Activated CD8-positive, alpha-beta T cell treated with anti-CD3 and anti-CD28 coated beads, Interleukin-2, amount 10 ng/mL, durations not matched to agents 7 days and 5 days (primary cell): ENCODE results near the gene SLC39A11. TPM values are rescaled to one million over a fixed set of nuclear protein-coding genes. Genes with fewer than 3 reads are reported as not detected.

Experiments
- ATAC-seq: fragments of 150-1000 bp; cut with Tn5 transposase; one replicate; pipeline ENCODE4 v1.10.0; 2021; ENCODE audit warnings: moderate library complexity
- CTCF ChIA-PET: fragments of 350-600 bp; sonication (Branson Sonifier 250); formaldehyde crosslinking; loops from one replicate; lab custom pipeline; 2021; ENCODE audit warnings: antibody characterized with exemption; lab: Charles Lee
- POLR2A ChIA-PET: fragments of 350-600 bp; sonication (Branson Sonifier 250); formaldehyde crosslinking; loops from one replicate; lab custom pipeline; 2021; ENCODE audit warnings: antibody characterized with exemption; lab: Charles Lee
- DNase-seq: peaks from one replicate; pipeline ENCODE4 v3.0.0-alpha.2; 2020
- H3K27ac Mint-ChIP-seq: one replicate; pipeline ENCODE4 v1.8.0; 2021; ENCODE audit warnings: mild to moderate bottlenecking, mixed read lengths
- H3K27me3 Mint-ChIP-seq: one replicate; pipeline ENCODE4 v1.8.0; 2021; ENCODE audit warnings: low read depth, mixed read lengths
- H3K36me3 Mint-ChIP-seq: one replicate; pipeline ENCODE4 v1.8.0; 2021; ENCODE audit warnings: low read depth, mixed read lengths
- H3K4me1 Mint-ChIP-seq: one replicate; pipeline ENCODE4 v1.8.0; 2021; ENCODE audit warnings: low read depth, mixed read lengths
- H3K4me3 Mint-ChIP-seq: one replicate; pipeline ENCODE4 v1.8.0; 2021; ENCODE audit warnings: mild to moderate bottlenecking, mixed read lengths
- H3K9me3 Mint-ChIP-seq: one replicate; pipeline ENCODE4 v1.8.0; 2022; ENCODE audit warnings: mixed read lengths; ENCODE audit not compliant: insufficient read depth
- total RNA-seq, 2 experiments: library from RNA; stranded (reverse); gene quantifications; one replicate each; pipeline ENCODE4 v1.2.3, GENCODE V29; 2021

SLC39A11 gene
- total RNA-seq, 2 experiments from 2014 or later: 20.2 to 20.5 TPM

DNA sequence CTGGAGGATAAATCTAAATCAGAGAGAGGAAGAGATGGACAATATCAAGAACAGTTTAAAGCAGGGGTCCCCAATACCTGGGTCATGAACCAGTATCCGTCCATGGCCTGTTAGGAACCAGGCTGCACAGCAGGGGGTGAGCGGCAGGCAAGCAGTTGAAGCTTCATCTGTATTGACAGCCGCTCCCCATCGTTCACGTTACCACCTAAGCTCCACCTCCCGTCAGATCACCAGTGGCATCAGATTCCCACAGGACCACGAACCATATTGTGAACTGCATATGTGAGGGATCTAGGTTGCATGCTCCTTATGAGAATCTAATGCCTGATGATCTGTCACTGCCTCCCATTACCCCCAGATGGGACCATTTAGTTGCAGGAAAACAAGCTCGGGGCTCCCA, 226.5 kb downstream of the SLC39A11 start:
- Mint-ChIP-seq H3K27ac (no peak overlapping the region), H3K27me3 (no peaks in the 10 kb centered on the region), H3K4me1 (no peaks in the 10 kb centered on the region), H3K4me3 (no peak overlapping the region), H3K9me3 (no peaks in the 10 kb centered on the region), H3K36me3 (no peaks in the 10 kb centered on the region)
- POLR2A ChIA-PET: no interaction called here
- no peak for DNase-seq
- ATAC-seq: no peak
- CTCF ChIA-PET: interaction anchor here (1.2 to 1.8 kb wide), 2 partner anchors 139 to 309 kb away, joined by 3 to 5 read pairs; no protein-coding TSS in a partner anchor

GRCh38 chr17:72863526-72864211, 228.8 kb downstream of the SLC39A11 start:
- H3K27ac Mint-ChIP-seq: no peak overlapping the region
- no peaks in the 10 kb centered on the region for H3K27me3 Mint-ChIP-seq
- ChIA-PET POLR2A (no interaction called here), CTCF (no interaction called here)
- H3K4me3 Mint-ChIP-seq: no peak overlapping the region
- H3K4me1 Mint-ChIP-seq: no peaks in the 10 kb centered on the region
- no peaks in the 10 kb centered on the region for H3K9me3 Mint-ChIP-seq
- no peak for DNase-seq
- ATAC-seq: no peak
- H3K36me3 Mint-ChIP-seq: no peaks in the 10 kb centered on the region

DNA sequence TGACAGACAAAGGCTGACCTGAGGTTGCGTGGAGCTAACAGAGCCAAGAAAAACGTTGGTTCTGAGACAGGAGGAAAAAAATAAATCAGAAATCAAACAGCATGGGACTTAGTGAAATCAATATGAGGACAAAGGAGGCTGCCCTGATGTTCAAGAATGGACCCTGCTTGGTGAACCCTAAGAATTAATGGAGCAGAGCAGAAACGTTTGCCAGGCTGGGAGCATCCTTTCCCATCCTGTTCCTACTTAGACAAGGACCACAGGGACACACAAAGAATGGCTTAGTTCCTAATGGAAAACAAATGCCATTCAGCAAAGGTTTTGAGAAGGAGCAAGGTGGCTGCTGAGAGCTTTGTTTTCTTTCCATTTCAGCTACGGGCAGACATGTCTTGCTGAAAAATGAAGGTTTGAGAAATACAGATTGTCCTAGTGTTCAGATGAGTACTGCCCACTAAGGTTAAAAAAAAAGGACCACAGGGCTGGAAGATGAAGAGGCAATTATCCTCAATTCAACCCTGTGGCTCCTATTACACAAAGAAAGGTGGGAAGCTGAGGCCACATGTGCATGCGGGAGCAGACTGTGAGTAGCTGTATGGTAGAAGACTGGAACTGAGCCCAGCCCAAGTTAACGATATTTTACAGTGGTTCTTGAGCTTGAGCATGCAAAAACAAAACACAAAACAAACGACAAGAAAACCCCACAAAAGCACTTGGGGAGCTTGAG, 230.1 kb downstream of the SLC39A11 start:
- Mint-ChIP-seq H3K4me3 (no peak overlapping the region), H3K36me3 (no peaks in the 10 kb centered on the region), H3K9me3 (no peaks in the 10 kb centered on the region), H3K27me3 (no peaks in the 10 kb centered on the region), H3K4me1 (no peaks in the 10 kb centered on the region), H3K27ac (no peak overlapping the region)
- CTCF ChIA-PET: no interaction called here
- POLR2A ChIA-PET: no interaction called here
- no peak for ATAC-seq
- no peak for DNase-seq

GRCh38 chr17:72861811-72862210, 230.7 kb downstream of the SLC39A11 start:
- DNase-seq (no peak), ATAC-seq (no peak)
- Mint-ChIP-seq H3K4me1 (no peaks in the 10 kb centered on the region), H3K4me3 (no peak overlapping the region), H3K27me3 (no peaks in the 10 kb centered on the region), H3K27ac (no peak overlapping the region), H3K9me3 (no peaks in the 10 kb centered on the region), H3K36me3 (no peaks in the 10 kb centered on the region)
- ChIA-PET CTCF (no interaction called here), POLR2A (no interaction called here)

GRCh38 chr17:72860778-72861177, 231.7 kb downstream of the SLC39A11 start:
- Mint-ChIP-seq H3K4me3 (no peak overlapping the region), H3K27me3 (no peaks in the 10 kb centered on the region)
- POLR2A ChIA-PET: no interaction called here

DNA sequence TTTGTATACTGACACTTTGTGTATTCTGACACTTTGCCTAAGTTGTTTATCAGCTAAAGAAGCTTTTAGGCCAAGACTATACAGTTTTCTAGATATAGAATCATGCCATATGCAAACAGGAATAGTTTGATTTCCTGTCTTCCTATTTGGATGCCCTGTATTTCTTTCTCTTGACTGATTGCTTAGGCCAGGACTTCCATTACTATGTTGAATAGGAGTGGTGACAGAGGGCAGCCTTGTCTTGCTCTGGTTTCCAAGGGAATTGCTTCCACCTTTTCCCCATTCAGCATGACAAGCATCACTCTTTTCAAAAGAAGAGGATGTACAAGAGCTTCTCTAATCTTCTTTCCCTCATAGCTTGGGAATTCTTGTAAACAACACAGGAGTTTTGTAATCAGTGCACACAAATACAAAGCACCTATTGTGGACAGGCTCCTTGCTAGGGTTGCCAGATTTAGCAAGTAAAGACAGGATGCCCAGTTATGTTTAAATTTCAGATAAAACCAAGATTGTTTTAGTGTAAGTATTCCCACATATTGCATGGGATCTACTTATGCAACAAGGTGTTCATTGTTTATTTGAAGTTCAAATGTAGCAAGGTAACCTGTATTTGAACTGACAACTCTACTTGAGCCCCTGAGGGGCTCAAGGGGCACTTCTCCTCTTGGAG, 233.5 kb downstream of the SLC39A11 start:
- no peaks in the 10 kb centered on the region for H3K36me3 Mint-ChIP-seq
- H3K27me3 Mint-ChIP-seq: no peaks in the 10 kb centered on the region
- ChIA-PET POLR2A (no interaction called here), CTCF (interaction anchor here (1.5 kb wide), 1 partner anchor 302 kb away, joined by 3 read pairs; no protein-coding TSS in a partner anchor)
- no peak overlapping the region for H3K4me3 Mint-ChIP-seq
- no peaks in the 10 kb centered on the region for H3K9me3 Mint-ChIP-seq
- H3K27ac Mint-ChIP-seq: no peak overlapping the region
- no peak for ATAC-seq
- no peak for DNase-seq
- H3K4me1 Mint-ChIP-seq: no peaks in the 10 kb centered on the region

More at GRCh38 chr17:72860778-72861177, 231.7 kb downstream of the SLC39A11 start:
- Mint-ChIP-seq H3K36me3 (no peaks in the 10 kb centered on the region), H3K27ac (no peak overlapping the region), H3K4me1 (no peaks in the 10 kb centered on the region), H3K9me3 (no peaks in the 10 kb centered on the region)
- CTCF ChIA-PET: no interaction called here
- ATAC-seq (no peak), DNase-seq (no peak)

- peaks cover 2% of the 10 kb centered on the region for H3K36me3 Mint-ChIP-seq
- ChIA-PET POLR2A (no interaction called here), CTCF (no interaction called here)
- H3K4me1 Mint-ChIP-seq: no peaks in the 10 kb centered on the region
- no peak for DNase-seq
- no peak overlapping the region for H3K4me3 Mint-ChIP-seq
- H3K9me3 Mint-ChIP-seq: no peaks in the 10 kb centered on the region
- no peaks in the 10 kb centered on the region for H3K27me3 Mint-ChIP-seq
- no peak for ATAC-seq
- no peak overlapping the region for H3K27ac Mint-ChIP-seq
Observed at GRCh38 chr17:72853440-72854415, 238.8 kb downstream of the SLC39A11 start.

DNA sequence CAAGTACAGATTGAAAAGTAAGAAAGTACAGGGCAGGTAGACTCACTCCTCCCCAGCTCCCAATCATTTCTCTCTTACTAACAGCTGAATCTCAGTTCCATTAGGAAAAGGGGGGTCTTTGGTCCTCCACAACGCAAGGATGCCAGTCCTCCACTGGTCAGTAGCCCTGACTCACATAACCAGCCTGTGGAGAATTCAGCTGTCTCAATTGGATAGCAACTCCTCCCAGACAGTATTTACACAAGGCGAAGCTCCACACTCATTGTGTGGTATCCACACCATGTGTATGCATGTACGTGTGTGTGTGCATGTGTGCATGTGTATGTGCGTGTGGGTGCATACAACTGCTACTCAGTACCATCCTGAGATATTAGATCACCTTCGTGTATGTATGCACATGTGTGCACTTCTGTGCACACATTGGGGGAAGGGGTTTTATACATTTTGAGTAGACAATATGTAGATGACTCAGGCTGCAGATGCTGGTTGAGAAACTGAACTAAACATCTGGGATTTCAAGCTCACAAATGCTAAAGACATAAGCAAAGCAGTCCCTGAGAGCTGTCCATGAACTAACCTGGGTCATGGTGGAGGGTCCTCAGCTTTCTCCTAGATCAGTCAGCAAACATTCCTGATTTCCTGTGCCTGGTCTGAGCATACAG, 240.1 kb downstream of the SLC39A11 start:
- Mint-ChIP-seq H3K27ac (no peak overlapping the region), H3K9me3 (no peaks in the 10 kb centered on the region), H3K4me1 (no peaks in the 10 kb centered on the region), H3K36me3 (peaks cover 2% of the 10 kb centered on the region), H3K4me3 (no peak overlapping the region), H3K27me3 (no peaks in the 10 kb centered on the region)
- ChIA-PET POLR2A (no interaction called here), CTCF (interaction anchor here (0.6 kb wide), 1 partner anchor 295 kb away, joined by 3 read pairs; no protein-coding TSS in a partner anchor)
- ATAC-seq (no peak), DNase-seq (no peak)

- ATAC-seq (no peak), DNase-seq (no peak)
- no peak overlapping the region for H3K27ac Mint-ChIP-seq
- H3K4me1 Mint-ChIP-seq: no peaks in the 10 kb centered on the region
- ChIA-PET CTCF (no interaction called here), POLR2A (no interaction called here)
- H3K36me3 Mint-ChIP-seq: peaks cover 2% of the 10 kb centered on the region
- H3K9me3 Mint-ChIP-seq: no peaks in the 10 kb centered on the region
- H3K27me3 Mint-ChIP-seq: no peaks in the 10 kb centered on the region
- H3K4me3 Mint-ChIP-seq: no peak overlapping the region
Observed at GRCh38 chr17:72850410-72851118, 241.9 kb downstream of the SLC39A11 start.

DNA sequence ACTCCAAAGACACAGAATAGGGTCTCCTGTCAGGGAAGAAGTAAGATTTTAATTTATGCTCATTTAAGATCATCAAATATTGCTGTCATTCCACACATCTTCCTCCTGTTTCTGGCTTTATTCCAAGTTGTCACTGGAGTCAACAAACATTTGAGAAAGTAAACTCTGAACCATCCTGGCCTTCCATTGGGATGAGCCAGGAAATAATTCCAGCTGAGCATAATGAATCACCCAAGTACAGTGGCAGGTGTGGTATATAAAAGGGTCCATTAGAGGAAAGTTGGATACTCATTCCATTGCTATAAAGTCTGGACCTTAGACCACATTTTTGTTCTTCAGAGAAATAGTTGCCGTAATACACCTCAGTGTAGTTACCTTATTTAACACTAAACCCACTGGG, 246.1 kb downstream of the SLC39A11 start:
- ATAC-seq (no peak), DNase-seq (no peak)
- no peaks in the 10 kb centered on the region for H3K4me1 Mint-ChIP-seq
- no peak overlapping the region for H3K4me3 Mint-ChIP-seq
- ChIA-PET CTCF (no interaction called here), POLR2A (no interaction called here)
- no peaks in the 10 kb centered on the region for H3K27me3 Mint-ChIP-seq
- peaks cover 2% of the 10 kb centered on the region for H3K36me3 Mint-ChIP-seq
- H3K27ac Mint-ChIP-seq: no peak overlapping the region
- H3K9me3 Mint-ChIP-seq: no peaks in the 10 kb centered on the region
